Activated CD8-positive, alpha-beta T cell treated with anti-CD3 and anti-CD28 coated beads for 36 hours (primary cell): ENCODE data around the gene IFIT5. TPM values are rescaled to one million over a fixed set of nuclear protein-coding genes. Genes with fewer than 3 reads are reported as not detected.
"Not testable (repeated sequence)": the region's sequence is repeated elsewhere in the genome, so short reads cannot be mapped to it uniquely, and the experiment has no call there.

ENCODE experiments used
- ATAC-seq: fragments of 200-7000 bp; cut with Tn5 transposase; one replicate; pipeline ENCODE4 v1.10.0; 2021; ENCODE audit warnings: mild to moderate bottlenecking, moderate library complexity
- CTCF ChIA-PET: fragments of 350-600 bp; sonication (Branson Sonifier 250); formaldehyde crosslinking; loops from one replicate; lab custom pipeline; 2021; ENCODE audit warnings: antibody characterized with exemption; lab: Charles Lee
- POLR2A ChIA-PET: fragments of 350-600 bp; sonication (Branson Sonifier 250); formaldehyde crosslinking; loops from one replicate; lab custom pipeline; 2021; ENCODE audit warnings: antibody characterized with exemption; lab: Charles Lee
- DNase-seq: peaks from one replicate; pipeline ENCODE4 v3.0.0-alpha.2; 2020
- H3K27ac Mint-ChIP-seq: one replicate; pipeline ENCODE4 v1.8.0; 2021; ENCODE audit warnings: mild to moderate bottlenecking, mixed read lengths
- H3K27me3 Mint-ChIP-seq: one replicate; pipeline ENCODE4 v1.8.0; 2021; ENCODE audit warnings: mixed read lengths
- H3K36me3 Mint-ChIP-seq: one replicate; pipeline ENCODE4 v1.8.0; 2021; ENCODE audit warnings: low read depth, mixed read lengths
- H3K4me1 Mint-ChIP-seq: one replicate; pipeline ENCODE4 v1.8.0; 2021; ENCODE audit warnings: low read depth, mixed read lengths
- H3K4me3 Mint-ChIP-seq: one replicate; pipeline ENCODE4 v1.8.0; 2021; ENCODE audit warnings: mild to moderate bottlenecking, moderate library complexity, mixed read lengths
- H3K9me3 Mint-ChIP-seq: one replicate; pipeline ENCODE4 v1.8.0; 2021; ENCODE audit warnings: mixed read lengths
- CTCF ChIP-seq: fragments of 200-600 bp; IDR thresholded peaks from one replicate; pipeline ENCODE4 v1.8.0; 2022; ENCODE audit warnings: antibody characterized with exemption, mild to moderate bottlenecking
- intact Hi-C: fragments of 100-400 bp; cut with micrococcal nuclease; formaldehyde crosslinking; loops from one replicate; pipeline ENCODE4 v1.10.0; 2022
- total RNA-seq, 2 experiments: library from RNA; stranded (reverse); gene quantifications; one replicate each; pipeline ENCODE4 v1.2.3, GENCODE V29; 2021

The IFIT5 gene
- total RNA-seq, 2 experiments from 2014 or later, result 11.7 to 12.6 TPM

DNA sequence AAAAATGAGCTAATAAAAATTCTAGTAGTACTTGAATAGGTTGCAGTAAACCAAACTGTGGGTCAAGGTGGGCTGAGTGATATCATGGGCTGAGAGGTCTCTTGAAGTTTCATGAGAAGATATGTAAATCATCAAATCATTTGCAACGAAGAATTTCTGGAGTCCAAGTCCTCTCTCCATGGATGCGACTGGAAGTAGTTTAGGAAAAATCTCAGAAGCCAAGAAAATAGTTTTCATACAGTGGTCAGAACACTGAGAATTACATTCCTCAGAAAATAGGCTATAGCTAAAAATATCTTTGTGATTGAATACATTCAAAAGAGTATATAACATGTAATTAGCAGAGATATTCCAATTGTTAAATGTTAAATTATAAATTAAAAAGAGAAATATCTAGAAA is 25.6 kb upstream of the IFIT5 start:
- POLR2A ChIA-PET, result interaction anchor here (0.6 to 1.0 kb wide), 2 partner anchors 25 to 233 kb away, joined by 3 read pairs; partner anchors contain the start of gene IFIT5

GRCh38 chr10:89389254-89389653 is 25.1 kb upstream of the IFIT5 start:
- Mint-ChIP-seq H3K4me1 (peaks cover 16% of the 10 kb centered on the region), H3K4me3 (no peak overlapping the region), H3K27me3 (no peaks in the 10 kb centered on the region), H3K36me3 (no peaks in the 10 kb centered on the region), H3K27ac (no peak overlapping the region), H3K9me3 (no peaks in the 10 kb centered on the region)
- ChIA-PET CTCF (interaction anchor here (0.6 to 2.1 kb wide), 7 partner anchors 11 to 138 kb away, joined by 3 to 7 read pairs (median 3); partner anchors contain the start of gene LIPA), POLR2A (interaction anchor here (0.6 to 1.0 kb wide), 3 partner anchors 25 to 233 kb away, joined by 3 read pairs; partner anchors contain the start of gene IFIT5)
- peak; percentile 24 for TF ChIP-seq CTCF
- DNase-seq, result no peak
- intact Hi-C loops, result no loop called here
- no peak for ATAC-seq

More for the DNA sequence above, 25.6 kb upstream of the IFIT5 start:
- no peak for DNase-seq
- H3K9me3 Mint-ChIP-seq, result no peaks in the 10 kb centered on the region
- H3K27ac Mint-ChIP-seq, result no peak overlapping the region
- CTCF ChIA-PET, result interaction anchor here (0.9 to 2.1 kb wide), 8 partner anchors 14 to 398 kb away, joined by 3 to 7 read pairs (median 3); partner anchors contain the start of genes FAS and LIPA
- intact Hi-C loops, result no loop called here
- H3K4me3 Mint-ChIP-seq, result no peak overlapping the region
- no peak for TF ChIP-seq CTCF
- ATAC-seq, result no peak
- peaks cover 16% of the 10 kb centered on the region for H3K4me1 Mint-ChIP-seq
- H3K27me3 Mint-ChIP-seq, result no peaks in the 10 kb centered on the region
- H3K36me3 Mint-ChIP-seq, result no peaks in the 10 kb centered on the region

- ChIA-PET CTCF (interaction anchor here (1.1 to 1.8 kb wide), 2 partner anchors 22 to 54 kb away, joined by 3 to 8 read pairs; no protein-coding TSS in a partner anchor), POLR2A (no interaction called here)
These were observed 23.7 kb upstream of the IFIT5 start for GRCh38 chr10:89390476-89391225.

DNA sequence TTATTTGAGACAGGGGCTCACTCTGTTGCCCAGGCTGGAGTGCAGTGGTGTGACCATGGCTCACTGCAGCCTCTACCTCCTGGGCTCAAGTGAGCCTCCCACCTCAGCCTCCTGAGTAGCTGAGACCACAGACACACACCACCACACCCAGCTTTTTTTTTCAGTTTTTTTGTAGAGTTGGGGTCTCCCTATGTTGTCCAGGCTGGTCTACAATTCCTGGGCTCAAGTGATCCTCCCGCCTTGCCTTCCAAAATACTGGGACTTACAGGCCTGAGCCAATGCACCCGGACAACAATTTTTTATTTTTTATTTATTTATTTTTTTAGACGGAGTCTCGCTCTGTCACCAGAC is 23.2 kb upstream of the IFIT5 start:
- H3K9me3 Mint-ChIP-seq, intact Hi-C loops, H3K36me3 Mint-ChIP-seq, H3K4me3 Mint-ChIP-seq, POLR2A ChIA-PET, H3K27me3 Mint-ChIP-seq, ATAC-seq, H3K27ac Mint-ChIP-seq, DNase-seq: not testable (repeated sequence)
- H3K4me1 Mint-ChIP-seq, result peaks cover 21% of the 10 kb centered on the region
- CTCF ChIA-PET, result interaction anchor here (1.8 kb wide), 1 partner anchor 21 kb away, joined by 8 read pairs; no protein-coding TSS in a partner anchor

More at GRCh38 chr10:89390476-89391225, 23.7 kb upstream of the IFIT5 start:
- ATAC-seq (no peak), DNase-seq (no peak)
- H3K9me3 Mint-ChIP-seq, result peaks cover 3% of the 10 kb centered on the region
- peaks cover 21% of the 10 kb centered on the region for H3K4me1 Mint-ChIP-seq
- no peak overlapping the region for H3K27ac Mint-ChIP-seq
- no peaks in the 10 kb centered on the region for H3K27me3 Mint-ChIP-seq
- H3K4me3 Mint-ChIP-seq, result no peak overlapping the region
- peaks cover 2% of the 10 kb centered on the region for H3K36me3 Mint-ChIP-seq
- no peak for TF ChIP-seq CTCF
- intact Hi-C loops, result no loop called here

DNA sequence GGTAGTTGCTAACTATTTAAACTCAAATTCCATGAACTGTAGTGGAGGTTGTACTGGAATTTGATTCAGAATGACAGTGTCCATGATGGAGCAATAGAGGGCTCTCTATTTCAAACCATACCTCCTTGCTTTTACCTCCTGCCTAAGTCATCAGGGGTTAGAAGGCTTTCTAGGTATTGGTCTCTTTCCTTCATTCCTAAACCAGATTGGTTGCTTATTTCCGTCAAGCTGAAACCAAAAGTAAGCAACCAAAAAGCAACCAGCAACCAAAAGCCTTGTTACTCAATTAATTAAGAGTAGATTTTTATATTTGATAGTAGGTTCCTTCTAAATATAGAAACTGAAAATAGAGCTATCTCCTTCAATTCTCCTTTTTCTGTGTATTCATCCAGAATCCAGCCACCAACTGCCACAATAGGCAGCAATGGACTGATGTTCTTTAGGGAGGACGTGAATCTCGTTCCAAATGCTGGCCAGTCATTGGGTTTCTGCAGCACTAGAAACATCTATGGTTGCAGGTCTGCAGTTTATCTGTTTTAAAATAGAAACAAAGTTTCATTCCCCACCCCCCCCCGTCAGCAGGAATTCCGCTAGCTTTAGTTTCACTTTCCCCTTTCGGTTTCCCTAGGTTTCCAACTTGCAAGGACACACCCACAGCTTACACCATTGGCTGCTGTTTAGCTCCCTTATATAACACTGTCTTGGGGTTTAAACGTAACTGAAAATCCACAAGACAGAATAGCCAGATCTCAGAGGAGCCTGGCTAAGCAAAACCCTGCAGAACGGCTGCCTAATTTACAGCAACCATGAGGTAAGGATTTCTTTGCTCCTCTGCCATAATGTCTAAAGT is 22.2 kb upstream of the IFIT5 start, which contains the start of gene IFIT1:
Gene IFIT1, plus strand, starts transcription at position 717 of the 850 bp plus-strand sequence. Its CDS starts 90 bp downstream, at position 807.
- CTCF ChIA-PET, result interaction anchor here (0.6 to 1.9 kb wide), 9 partner anchors 10 to 194 kb away, joined by 3 to 8 read pairs (median 3); partner anchors contain the start of gene IFIT1B
- ATAC-seq, result peak; percentile 82

More for the DNA sequence above, 22.2 kb upstream of the IFIT5 start, which contains the start of gene IFIT1:
- H3K27ac Mint-ChIP-seq, result peak within 1 kb of the TSS; percentile 84
- H3K4me1 Mint-ChIP-seq, result peaks cover 21% of the 10 kb centered on the region
- DNase-seq, result peak; percentile 54
- peak within 1 kb of the TSS; percentile 73 for H3K4me3 Mint-ChIP-seq
- POLR2A ChIA-PET, result interaction anchor here (0.7 to 1.9 kb wide), 6 partner anchors 10 to 443 kb away, joined by 3 to 8 read pairs (median 4); partner anchors contain the start of genes IFIT3 and IFIT5
- no peak for TF ChIP-seq CTCF
- intact Hi-C loops, result no loop called here
- H3K36me3 Mint-ChIP-seq, result peaks cover 2% of the 10 kb centered on the region
- no peaks in the 10 kb centered on the region for H3K27me3 Mint-ChIP-seq
- peaks cover 3% of the 10 kb centered on the region for H3K9me3 Mint-ChIP-seq
